Measurements from ENCODE around the gene ALOX15B. TPM values are rescaled to one million over a fixed set of nuclear protein-coding genes. Genes with fewer than 3 reads are reported as not detected.

The ALOX15B gene
- total and polyA plus RNA-seq, 9 of the 15 experiments (the other 6 are each of a cell fraction or from before 2014, with no cell fraction given): 0.04 TPM; not detected in 8

DNA sequence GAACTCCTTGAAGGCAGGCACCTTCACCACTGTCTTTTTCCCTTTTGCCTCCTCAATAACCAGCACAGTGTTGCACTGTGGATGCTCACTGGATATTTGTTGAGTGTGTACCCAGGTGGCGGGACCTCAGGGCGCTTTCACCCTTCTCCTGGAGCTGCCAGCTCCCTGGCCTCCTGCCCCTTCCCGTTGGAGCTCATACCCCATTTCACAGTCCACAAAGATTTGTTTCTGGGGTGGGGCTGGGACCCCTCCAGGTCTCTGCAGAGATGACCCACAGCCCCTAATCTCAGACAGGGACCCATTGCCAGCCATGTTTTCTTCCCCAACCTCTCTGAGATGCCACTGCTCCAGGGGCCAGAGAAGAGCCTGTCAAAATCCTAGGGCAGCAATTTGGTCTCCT, 36.2 kb downstream of the ALOX15B start:
- no peak overlapping the region for H3K27ac ChIP-seq (ENCODE audit: extremely low read depth, low read depth, low read length)
- no peaks in the 10 kb centered on the region for H3K36me3 ChIP-seq (ENCODE audit: control insufficient read depth, insufficient read depth, low read length)
- ChIA-PET POLR2A (interaction anchor here (0.6 to 2.1 kb wide), 2 partner anchors 9 to 13 kb away, joined by 3 to 9 read pairs; no protein-coding TSS in a partner anchor), CTCF (ENCODE audit: low intra/inter-chr PET ratio) (no interaction called here)
- in situ Hi-C loops (cut with MboI) (loop anchor here (5.0 kb wide), 1 partner anchor 37 kb away; no protein-coding TSS in a partner anchor), intact Hi-C loops (cut with micrococcal nuclease) (no loop called here)
- no peak for FAIRE-seq
- no peak overlapping the region for H3K4me2 ChIP-seq (ENCODE audit: insufficient read depth, low read length)
- H4K20me1 ChIP-seq (replicated peaks; ENCODE audit: control insufficient read depth, insufficient read depth, low read length): no peaks in the 10 kb centered on the region
- H3K79me2 ChIP-seq (ENCODE audit: control insufficient read depth, insufficient read depth, low read length): no peaks in the 10 kb centered on the region
- 11% methylated on average over 3 of the region's 3 CpGs for WGBS (ENCODE audit: insufficient coverage, low coverage, missing lambda C conversion rate)
- no peak overlapping the region for H2AFZ ChIP-seq (ENCODE audit: low read depth, low read length)
- no peak overlapping the region for H3K9ac ChIP-seq (ENCODE audit: insufficient read depth in 1 of 2, low read depth in 2 of 2, low read length in 2 of 2)
- ATAC-seq: no peak
- peaks cover 5 to 28% of the 10 kb centered on the region in 2 experiments; a peak in 3 of 5 replicates for H3K4me1 ChIP-seq (replicated peaks in 1 of 2; ENCODE audit: control insufficient read depth in 2 of 2, insufficient read depth in 2 of 2, low read length in 2 of 2)
- no peak for DNase-seq (ENCODE audit: extremely low read depth in 1 of 4, low spot score in 3 of 4)
- H3K9me3 ChIP-seq (replicated peaks; ENCODE audit: control insufficient read depth, insufficient read depth, low read depth, low read length): no peaks in the 10 kb centered on the region
- no TSS peak for BruUV-seq (replicated peaks)
- H3K4me3 ChIP-seq: no peak overlapping the region
- H3K9me1 ChIP-seq (ENCODE audit: control insufficient read depth, insufficient read depth, low read length): no peaks in the 10 kb centered on the region
- peaks cover 0 to 25% of the 10 kb centered on the region in 2 experiments; a peak in 3 of 5 replicates for H3K27me3 ChIP-seq (ENCODE audit: control insufficient read depth in 2 of 2, insufficient read depth in 2 of 2, low read length in 2 of 2)
- TF ChIP-seq POLR2B (IDR thresholded peaks at IDR 0.05; ENCODE audit: low read depth, partially characterized antibody): no peak
- TF ChIP-seq NCOA6 (IDR thresholded peaks at IDR 0.05): no peak
- TF ChIP-seq, protein P1, sequence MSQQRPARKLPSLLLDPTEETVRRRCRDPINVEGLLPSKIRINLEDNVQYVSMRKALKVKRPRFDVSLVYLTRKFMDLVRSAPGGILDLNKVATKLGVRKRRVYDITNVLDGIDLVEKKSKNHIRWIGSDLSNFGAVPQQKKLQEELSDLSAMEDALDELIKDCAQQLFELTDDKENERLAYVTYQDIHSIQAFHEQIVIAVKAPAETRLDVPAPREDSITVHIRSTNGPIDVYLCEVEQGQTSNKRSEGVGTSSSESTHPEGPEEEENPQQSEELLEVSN (IDR thresholded peaks at IDR 0.05; ENCODE audit: borderline replicate concordance in 1 of 2, extremely low read depth in 1 of 2, insufficient read depth in 1 of 2, insufficient read length in 1 of 2, low read depth in 1 of 2, low read length in 1 of 2, poor library complexity in 1 of 2, severe bottlenecking in 1 of 2): no peak
- TF ChIP-seq PTRF (tag; IDR thresholded peaks at IDR 0.05): no peak
- no peak for TF ChIP-seq ZNF57 (CRISPR knock-in tag; IDR thresholded peaks at IDR 0.05)
- no peak for TF ChIP-seq POLR2H (tag; IDR thresholded peaks at IDR 0.05; ENCODE audit: low read depth)
- TF ChIP-seq CBX3 (IDR thresholded peaks at IDR 0.05; ENCODE audit: borderline replicate concordance in 1 of 2, low read length in 2 of 2): no peak
- no peak for TF ChIP-seq NR4A1 (CRISPR knock-in tag; IDR thresholded peaks at IDR 0.05)
- no peak for TF ChIP-seq NR4A1 (tag; IDR thresholded peaks at IDR 0.05)
- TF ChIP-seq, protein P2, sequence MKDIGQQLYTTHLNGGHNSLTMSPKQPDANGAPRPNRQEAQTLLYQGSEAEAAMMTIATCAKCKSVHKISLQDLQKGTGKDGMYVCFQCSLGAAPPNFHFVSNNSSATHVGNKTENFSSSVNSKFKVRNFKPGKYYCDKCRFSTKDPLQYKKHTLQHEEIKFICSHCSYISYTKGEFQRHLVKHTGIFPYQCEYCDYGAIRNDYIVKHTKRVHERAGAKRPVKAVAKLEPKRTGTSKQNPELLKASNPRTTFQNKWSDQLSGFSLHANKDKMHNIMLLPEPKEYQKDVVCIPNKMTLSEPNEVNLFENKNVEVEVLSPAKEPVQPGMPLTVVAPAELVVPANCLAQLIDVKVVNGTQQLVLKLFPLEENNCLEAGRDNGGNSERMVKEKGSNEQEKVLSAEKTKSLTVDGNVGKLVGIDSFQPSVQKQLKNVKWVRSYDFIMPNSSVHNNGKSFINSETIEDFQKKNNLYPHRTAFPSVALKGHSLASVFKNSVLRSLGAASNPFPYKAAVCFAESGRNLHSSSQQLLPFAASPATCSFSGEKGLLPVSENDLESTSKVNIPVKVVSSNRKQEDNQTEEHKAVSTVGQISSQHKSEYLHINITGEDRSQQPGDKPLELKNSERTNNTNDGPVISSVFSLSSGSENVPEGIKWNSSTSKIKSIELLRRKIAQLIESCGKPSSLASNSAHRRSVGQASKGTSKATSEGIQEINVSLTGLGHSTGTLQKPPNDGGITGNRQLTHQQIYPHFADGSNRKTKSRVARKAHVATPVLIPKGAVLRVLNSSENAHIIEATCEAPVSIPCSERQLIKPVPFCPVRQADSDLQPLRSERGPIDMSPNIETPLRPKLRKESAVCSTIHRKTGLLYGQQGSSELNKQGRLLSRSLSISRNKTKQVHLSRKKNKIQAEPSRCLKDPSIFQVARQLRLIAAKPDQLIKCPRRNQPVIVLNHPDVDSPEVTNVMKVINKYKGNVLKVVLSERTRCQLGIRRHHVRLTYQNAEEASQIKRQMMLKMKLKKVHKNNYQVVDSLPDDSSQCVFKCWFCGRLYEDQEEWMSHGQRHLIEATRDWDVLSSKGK (CRISPR knock-in tag; IDR thresholded peaks at IDR 0.05): no peak
- TF ChIP-seq KLF10 (CRISPR knock-in tag; IDR thresholded peaks at IDR 0.05): no peak
- no peak for TF ChIP-seq GTF2E2 (tag; IDR thresholded peaks at IDR 0.05)
- no peak for TF ChIP-seq ETV6 (IDR thresholded peaks at IDR 0.05; ENCODE audit: borderline replicate concordance in 1 of 2, low read depth in 2 of 2, low read length in 1 of 2)
- TF ChIP-seq ETV6 (CRISPR knock-in tag; IDR thresholded peaks at IDR 0.05; ENCODE audit: borderline replicate concordance): no peak
- no peak for TF ChIP-seq ZNF133 (CRISPR knock-in tag; IDR thresholded peaks at IDR 0.05)
- TF ChIP-seq, protein P3, sequence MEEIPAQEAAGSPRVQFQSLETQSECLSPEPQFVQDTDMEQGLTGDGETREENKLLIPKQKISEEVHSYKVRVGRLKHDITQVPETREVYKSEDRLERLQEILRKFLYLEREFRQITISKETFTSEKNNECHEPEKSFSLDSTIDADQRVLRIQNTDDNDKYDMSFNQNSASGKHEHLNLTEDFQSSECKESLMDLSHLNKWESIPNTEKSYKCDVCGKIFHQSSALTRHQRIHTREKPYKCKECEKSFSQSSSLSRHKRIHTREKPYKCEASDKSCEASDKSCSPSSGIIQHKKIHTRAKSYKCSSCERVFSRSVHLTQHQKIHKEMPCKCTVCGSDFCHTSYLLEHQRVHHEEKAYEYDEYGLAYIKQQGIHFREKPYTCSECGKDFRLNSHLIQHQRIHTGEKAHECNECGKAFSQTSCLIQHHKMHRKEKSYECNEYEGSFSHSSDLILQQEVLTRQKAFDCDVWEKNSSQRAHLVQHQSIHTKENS (CRISPR knock-in tag; IDR thresholded peaks at IDR 0.05): no peak
- no peak for TF ChIP-seq ZNF79 (CRISPR knock-in tag; IDR thresholded peaks at IDR 0.05; ENCODE audit: low read depth)
